Activated CD4-positive, alpha-beta T cell treated with anti-CD3 and anti-CD28 coated beads, Interleukin-2, amount 50 U/mL, for 4 hours (primary cell): Measurements from ENCODE around the gene SCYL3.
A peak's percentile ranks its signal among the peaks of the same experiment; 100 is the strongest.
"Not testable (repeated sequence)": the region's sequence is repeated elsewhere in the genome, so short reads cannot be mapped to it uniquely, and the experiment has no call there.

Experiments
- DNase-seq, 2 experiments: peaks; one replicate each; pipeline ENCODE4 v3.0.0-alpha.2; 2020

SCYL3 gene

DNA sequence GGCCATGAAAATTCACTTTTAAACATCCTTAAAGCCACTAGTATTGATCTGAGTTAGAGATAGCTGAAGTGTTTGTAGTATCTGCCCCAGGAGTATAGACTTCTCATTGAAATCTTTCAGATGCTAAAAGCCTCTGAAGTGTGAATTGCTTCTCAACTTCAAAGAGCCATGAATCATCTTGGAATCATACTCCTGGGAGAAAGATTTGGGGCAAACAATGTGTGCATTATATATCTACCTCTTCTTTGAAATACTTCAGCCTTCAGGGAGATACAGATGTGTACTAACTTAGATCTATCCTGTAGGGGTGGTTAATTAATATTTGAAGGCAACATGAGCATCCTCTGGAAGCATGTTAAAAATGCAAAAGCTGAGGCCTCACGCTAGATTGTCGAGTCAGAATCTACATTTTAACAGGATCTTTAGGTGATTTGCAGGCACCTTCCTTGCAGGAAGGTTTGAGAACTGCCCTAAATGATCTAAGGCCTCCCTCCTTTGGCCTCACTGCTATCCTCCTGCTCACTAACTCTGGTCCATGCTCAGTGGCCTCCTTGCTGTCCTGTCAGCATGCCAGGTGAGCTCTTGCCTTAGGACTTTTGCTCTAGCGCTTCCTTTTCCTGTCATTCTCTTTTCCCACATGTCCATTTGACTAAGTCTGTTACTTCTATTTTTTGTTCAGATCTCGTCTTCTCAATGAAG, 6.0 kb upstream of the SCYL3 start:
- no peak for DNase-seq

DNA sequence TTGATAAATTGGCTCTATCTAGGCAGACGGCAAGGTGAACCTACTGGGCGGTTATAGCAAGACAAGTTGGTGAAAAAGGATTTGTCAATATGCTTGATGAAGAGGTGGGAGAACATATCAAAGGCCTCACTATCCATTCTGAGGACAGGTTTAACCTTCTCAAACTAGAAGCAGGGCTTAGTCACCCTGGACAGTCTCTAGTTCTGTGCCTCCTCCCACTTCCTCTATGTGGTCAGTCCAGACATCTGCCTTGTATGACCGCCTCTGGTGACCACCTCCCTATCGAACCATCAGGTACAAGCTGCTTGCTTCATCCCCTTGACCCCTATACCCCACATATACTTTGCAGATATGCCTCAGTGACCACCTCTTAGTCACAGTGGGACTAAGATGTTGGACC, 2.3 kb upstream of the SCYL3 start:
- no peak for DNase-seq

DNA sequence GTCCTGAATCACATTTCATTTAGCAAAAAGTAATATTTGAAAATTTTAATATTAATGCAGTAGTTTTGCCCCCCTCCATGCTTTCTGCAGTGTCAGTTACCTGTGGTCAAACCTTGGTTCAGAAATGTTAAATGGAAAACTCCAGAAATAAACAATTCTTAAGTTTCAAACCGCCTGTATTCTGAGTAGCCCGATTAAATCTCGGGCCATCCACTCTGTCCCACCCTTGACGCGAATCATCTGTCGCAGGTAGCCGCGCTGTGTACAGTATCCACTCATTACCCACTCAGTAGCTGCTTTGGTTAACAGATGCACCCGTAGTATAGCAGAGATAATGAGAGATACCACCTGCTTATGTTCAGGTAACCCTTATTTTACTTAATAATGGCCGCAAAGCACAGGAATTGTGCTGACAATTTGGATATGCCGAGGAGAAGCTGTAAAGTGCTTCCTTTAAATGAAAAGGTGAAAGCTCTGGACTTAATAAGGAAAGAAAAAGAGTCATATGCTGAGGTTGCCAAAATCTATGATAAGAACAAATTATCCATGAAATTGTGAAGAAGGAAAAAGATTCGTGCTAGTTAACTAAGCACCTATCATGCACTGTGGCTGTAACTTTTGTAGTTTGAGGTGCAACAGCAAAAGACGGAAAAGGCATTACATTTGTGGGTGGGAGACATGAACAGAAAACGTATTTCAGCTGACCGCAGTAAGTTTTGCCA, 889 bp upstream of the SCYL3 start:
- DNase-seq: no peak

DNA sequence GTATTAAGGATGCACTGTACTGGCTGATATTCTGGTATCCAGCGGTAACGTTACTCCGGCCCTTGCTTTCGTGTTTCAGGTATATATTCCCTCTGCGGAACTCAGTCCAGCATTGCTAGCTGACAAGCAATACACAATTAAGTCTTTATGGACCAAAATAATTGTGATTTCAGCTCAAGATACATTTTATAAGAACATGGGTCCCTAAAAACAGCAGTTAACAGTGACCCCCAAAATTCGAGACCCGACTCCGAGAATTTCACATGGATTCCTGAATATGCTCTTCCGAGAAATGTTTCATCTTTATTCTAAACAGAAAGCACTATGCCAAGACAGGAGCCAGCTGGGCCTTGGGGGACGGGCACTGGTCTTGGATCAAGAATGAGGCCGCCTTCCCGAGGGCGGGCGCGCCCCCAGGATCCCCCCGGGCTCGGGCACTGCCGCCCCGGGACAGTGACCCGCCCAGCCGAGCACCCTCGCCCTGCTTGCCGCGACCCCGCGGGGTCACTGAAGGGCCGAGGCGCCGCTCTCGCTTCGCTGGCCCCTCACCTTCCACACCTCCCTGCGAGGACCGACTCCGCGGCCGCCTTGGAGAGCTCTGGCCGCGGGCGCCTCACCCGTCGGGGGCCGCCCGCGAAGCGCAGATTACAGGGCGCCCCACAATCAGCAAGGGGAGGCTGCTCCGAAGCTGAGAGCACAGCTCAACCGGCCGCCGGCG, 610 bp downstream of the SCYL3 start:
- peak in 1 of 2 experiments; percentile 19 for DNase-seq

DNA sequence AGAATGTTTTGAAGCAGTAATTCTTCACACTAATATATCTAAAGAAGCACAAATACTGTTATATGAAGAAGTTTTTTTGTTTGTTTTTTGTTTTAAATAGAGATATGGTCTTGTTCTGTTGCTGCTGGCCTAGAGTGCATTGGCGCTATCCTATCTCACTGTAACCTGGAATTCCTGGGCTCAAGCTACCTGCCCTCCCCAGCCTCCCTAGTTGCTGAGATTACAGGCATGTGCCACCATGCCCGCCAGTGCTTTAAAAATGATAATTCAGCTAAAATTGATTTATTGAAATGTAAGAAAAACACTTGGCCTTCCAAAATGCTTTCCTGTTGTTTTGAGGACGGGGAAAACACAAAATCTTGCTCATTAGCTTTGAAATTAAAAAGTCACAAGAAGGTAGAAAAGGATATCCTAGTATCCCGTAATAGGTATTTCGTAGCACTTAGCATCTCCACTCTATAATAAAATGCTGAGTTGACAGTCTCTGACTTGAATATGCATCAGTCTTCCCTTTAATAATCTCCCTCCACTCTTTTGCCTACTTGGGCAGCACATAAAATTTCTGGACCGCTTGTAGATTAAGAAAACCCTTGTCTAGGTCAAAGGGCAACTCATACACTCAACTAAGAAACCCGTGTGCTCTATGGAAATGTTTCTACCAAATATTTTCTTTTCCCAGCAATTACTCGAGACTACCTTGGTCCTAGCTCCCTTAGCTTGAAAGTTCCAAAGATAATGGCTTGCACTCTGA, 1.3 kb downstream of the SCYL3 start:
- DNase-seq: no peak

DNA sequence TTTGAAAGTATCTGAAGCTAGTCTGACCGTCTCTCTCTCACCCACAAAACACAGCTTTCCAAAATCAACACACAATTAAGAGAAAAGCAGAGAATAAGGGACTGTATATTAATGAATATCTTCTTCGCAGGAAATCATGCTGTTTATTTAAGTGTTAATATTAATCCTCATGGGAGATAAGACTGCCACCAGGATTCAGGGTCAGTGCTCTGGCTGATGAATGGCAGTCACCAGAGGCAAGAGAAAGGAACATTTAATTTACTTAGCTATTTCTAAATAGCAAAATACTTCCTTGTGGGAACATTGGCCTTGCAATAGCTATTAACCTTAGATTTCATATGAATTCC, 2.2 kb downstream of the SCYL3 start:
- no peak for DNase-seq

DNA sequence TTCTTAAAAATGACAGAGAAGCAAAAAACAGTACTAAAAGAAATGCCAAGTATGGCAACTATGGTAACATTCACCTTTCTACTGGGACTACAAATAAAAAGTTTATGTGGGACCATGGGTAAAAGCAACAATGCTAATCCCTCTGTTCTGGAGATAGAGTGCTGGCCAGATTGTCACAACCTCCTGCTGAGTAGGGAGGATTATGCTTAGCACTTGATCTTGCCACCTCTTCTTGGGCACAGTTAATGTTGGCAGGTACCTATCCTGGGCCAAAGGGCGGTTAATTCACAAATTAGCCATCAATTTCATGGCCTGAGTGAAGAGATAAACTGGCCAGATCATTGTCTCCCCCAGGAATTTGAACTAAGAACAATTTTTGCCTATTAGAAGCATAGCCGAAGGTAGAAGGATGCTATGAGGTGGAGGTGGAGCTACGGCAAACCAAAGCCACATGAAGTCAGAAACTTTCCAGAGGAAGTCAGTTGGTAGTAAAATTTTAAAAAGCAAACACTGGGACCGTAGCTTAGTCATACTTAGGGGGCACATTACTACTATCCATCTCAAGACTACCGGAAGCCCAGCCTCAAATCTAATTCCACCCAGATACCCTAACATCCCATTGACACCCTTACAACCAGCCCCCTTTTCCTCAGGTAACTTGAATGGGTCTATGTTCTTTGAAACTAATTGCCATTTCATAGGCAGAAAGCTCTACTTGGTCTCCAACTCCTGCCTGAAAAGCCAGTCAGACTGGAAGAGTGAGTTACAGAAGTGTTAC, 2.7 kb downstream of the SCYL3 start:
- peak in 1 of 2 experiments; percentile 24 for DNase-seq

DNA sequence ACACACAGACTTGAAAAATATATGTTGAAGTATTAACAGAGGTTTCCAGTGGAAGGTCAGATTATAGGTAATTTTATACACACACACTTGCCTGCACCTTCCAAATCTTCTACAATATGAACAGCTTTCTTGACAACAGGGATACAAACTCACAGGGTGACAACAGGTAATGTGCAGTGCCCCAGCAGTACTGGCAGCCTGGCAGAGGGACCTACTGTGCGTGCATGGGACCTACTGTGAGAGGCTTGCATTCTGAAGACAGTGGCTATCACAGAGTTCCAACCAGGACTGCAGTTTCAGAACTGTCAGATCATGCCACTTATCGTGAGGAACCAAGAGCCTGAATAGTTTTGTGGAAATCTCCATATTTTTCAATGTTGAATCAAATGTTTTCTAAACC, 3.8 kb downstream of the SCYL3 start:
- no peak for DNase-seq

DNA sequence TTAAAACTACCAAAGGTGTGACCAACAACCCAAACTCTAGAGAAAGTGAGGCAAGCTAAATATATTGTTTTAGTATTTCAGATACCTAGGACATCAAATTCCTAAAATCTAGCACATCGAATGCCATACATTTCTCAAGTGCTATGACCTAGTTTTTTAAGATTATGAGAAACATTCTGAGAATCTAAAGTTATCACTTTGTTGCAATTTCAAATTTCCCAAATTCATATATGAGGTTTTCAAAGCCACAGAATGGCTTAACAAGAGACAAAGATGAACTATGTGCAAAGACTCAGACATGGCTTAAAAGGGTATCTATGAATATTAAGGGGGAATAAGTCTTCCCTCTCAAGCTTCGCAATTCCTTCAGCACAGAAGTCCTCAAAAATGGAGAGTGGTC, 6.8 kb downstream of the SCYL3 start:
- DNase-seq: no peak

DNA sequence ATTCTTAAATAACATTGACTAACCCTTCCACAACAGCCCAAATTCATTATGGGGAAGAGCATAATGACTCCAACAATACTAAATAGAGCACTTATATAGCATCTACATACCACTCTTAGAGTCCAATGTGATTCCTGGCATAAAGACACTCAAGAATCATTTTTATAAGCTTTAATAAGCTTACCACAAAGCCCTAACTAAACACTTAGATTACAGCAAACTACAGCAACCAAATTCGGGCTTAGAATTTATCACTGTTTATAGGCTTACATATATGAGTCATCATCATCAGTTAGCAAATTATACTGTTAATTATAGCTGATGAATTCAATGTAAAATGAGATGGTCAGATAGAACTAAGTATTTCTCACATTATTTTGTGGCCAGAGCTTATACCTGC, 7.3 kb downstream of the SCYL3 start:
- no peak for DNase-seq

DNA sequence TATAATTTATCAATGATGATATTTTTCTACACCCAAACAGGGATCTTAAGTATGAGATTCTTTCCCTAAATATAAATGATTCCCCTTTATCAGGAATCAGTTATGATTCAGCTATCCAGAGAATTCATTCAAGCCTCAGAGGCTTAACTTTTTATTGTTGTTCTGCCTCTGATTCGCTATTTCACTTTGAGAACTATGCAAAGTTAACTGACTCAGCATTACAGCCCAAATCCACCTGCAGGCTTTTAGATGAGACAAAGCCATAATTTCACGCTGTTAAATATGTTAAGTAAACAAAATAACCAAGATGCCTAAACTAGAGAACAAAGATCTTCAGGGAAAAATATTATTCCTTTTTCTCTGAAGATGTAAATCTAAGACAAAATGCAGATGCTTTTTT, 8.5 kb downstream of the SCYL3 start:
- DNase-seq: no peak

DNA sequence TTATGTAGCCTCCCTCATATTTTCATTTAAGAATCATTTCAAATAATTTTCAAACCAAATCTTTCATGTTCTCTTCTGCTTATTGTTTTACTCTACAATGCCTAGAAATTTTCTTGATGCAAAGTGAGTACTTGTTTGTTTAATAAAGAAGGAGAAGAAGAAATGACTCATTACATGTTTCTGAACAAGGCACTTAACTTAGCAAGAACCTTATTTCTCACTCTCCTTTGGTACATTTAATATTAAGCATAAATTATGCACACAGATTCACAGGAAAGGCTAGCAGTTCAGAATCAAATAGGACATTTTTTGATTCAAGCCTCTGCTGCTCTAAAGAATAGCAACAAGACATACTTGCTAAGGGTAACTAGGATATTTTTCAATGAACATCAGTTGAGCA, 9.1 kb downstream of the SCYL3 start:
- no peak for DNase-seq

DNA sequence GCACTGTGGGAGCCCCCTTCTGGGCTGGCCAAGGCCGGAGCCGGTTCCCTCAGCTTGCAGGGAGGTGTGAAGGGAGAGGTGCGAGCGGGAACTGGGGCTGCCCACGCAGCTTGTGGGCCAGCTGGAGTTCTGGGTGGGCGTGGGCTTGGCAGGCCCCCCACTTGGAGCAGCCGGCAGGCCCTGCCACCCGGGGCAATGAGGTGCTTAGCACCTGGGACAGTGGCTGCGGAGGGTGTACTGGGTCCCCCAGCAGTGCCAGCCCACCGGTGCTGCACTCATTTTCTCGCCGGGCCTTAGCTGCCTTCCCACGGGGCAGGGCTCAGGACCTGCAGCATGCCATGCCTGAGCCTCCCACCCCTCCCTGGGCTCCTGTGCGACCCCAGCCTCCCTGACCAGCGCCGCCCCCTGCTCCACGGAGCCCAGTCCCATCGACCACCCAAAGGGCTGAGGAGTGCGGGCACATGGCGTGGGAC, 11.6 kb downstream of the SCYL3 start:
- no peak for DNase-seq

DNA sequence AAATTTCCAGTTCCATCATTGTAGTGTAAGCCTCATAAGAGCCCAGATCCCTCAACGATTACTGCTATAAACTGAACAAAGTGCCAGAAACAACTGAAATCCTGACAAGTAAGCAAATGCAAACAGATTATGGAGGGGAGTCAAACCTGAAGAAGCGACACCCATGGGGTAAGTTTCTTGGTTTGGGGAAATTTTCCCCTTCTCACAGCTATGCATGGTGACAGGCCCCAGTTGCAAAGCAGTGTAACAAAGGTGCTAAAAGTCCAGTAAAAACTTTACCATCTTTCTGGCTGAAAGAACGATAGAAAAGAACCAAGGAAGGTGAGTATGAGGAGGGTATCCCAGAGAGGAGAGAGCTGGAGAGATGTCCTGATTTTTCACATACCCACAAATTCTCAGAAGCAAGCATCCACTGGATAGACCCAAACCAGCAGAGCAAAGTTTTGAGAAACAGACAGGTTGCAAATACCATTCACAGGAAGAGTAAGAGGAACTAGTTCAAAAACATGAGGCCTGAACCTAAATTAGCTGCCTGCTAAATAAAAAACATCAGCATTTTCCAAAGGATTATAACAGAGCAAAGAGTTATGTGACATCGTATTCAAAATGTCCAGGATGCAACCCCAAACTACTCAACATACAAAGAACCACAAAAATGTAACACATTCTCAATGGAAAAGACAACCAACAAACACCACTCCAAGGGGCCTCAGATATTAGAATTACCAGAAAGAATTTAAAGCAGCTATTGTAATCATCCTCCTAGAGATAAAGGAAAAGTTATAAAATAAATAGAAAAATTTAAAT, 14.5 kb downstream of the SCYL3 start:
- DNase-seq: no peak

DNA sequence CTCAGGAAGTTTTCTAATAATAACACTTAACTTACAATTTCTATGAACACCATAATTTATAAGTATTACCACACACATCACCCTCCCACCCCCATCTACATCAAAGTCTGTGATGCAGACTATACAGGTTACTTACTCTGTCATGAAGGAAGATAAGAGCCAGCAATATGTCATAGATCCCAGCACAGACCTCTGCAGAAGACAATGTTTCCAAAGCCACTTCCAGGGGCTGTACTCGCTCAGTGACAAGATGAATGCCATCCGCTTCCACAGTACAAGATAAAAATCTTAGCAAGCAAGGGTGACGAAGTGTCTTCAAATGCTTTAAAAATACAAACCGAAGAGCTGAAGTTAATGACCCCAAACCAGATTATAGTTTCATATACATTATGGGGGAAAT, 15.2 kb downstream of the SCYL3 start:
- no peak for DNase-seq

DNA sequence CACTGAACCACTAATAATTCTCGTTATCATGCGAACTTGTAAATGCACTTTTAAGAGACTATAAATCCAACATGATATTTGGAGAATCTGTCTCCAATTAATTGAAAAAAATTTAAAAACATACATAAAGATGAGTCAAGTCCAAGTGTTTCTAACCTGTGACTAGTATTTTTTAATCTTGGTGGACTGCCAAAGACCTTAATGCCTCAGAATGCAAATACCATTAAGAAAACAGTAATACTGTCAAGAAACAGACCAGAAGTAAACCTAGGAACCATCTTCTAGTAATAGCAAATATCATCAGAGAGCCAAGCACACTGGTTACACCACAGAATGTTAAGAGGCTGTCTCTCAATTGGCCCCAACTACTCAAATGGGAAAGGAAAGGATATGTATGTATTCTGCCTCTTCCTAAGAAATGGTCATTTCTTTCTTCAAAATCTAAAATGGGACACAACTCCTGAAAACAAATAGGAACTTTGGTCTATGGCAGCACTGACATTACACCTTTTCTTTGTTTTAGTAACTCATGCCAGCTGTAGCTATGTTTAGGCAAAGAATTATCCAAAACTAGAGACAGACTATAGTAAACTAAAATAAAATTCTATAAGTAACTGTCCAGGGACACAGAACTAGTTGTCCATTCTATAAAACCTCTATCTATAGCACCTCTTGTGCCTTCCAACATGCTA, 15.8 kb downstream of the SCYL3 start:
- no peak for DNase-seq

DNA sequence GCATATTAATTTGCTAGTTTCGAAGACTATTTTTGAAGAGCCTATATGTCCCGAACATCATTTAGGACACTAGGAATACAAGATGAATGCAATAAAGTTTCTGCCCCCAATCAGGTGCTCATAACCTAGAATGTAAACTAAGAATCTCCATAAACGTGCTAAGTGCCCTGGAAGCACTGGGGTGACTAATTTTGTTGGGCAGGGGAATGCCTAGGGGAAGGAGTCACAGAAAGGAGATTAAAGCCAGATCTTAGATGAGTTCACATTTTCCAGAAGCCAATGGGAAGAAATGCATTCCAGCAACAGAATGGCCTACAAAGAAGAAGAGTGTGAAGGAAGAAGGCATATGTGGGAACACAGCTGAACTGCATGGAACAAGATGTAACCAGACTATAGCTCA, 19.5 kb downstream of the SCYL3 start:
- DNase-seq: no peak

DNA sequence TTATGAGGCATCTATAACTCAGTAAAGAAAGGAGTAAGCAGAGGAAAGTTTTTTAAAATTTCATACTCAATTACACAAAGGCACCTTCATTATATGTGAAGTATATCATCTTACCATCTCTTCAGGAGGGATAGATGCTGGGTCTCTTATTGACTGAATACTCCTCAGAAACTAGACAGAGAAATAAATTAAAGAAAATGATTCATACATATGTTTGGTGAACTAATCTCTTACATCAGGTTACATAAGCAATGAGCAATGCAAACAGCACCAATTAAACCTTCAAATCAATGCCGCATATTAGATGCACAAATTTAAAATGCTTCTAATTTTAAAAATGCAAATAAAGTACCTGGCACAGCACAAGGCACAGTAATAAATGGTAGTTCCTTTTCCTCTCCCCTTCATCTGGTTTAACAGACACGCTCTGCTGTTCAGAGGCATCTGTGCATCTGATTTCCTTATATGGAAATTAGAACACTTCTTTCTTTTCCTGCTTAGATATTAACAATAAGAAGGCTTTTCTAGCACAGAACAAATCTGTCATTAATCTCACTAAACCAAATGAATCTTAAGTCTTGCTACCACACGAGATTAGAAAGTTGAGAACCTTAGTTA, 20.0 kb downstream of the SCYL3 start:
- DNase-seq: no peak

DNA sequence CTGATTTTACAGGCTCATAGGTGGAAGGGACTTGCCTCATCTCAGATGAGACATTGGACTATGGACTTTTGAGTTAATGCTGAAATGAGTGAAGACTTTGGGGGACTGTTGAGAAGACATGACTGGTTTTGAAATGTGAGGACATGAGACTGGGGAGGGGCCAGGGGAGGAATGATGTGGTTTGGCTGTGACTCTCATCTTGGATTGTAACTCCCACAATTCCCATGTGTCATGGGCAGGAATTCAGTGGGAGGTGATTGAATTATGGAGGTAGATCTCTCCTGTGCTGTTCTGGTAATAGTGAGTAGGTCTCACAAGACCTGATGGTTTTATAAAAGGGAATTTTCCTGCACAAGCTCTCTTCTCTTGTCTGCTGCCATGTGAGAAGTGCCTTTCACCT, 20.8 kb downstream of the SCYL3 start:
- DNase-seq: no peak

DNA sequence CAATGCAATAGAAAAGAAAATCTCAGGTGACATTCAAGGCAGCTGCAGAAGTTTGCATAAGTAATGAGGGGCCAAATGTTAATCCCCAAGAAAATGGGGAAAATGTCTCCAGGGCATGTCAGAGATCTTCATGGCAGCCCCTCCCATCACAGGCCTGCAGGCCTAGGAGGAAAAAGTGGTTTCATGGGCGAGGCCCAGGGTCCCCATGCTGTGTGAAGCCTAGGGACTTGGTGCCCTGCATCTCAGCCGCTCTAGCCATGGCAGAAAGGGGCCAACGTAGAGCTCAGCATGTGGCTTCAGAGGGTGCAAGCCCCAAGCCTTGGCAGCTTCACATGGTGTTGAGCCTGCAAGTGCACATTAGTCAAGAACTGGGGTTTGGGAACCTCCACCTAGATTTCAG, 21.7 kb downstream of the SCYL3 start:
- not testable (repeated sequence) for DNase-seq

DNA sequence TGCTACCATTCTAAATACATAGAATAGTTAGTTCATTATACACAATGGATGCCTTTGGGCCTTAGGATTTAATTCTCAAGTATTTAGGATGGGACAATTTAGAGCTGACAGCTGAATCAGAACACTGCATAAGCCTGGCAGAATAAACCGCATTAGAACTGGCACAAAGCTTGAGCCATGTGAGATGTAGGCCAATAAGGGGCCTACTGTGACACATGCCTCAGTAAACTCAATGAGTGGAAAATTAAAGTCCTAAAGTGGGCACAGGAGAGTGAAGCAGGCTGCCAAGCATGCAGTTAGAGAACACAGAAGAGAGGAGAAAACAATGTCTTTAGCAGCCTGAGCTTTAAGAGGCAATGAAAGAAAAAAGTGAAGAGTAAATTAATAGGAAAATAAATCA, 24.3 kb downstream of the SCYL3 start:
- no peak for DNase-seq
